ENCODE measurements around the gene ZNF324B. TPM values are rescaled to one million over a fixed set of nuclear protein-coding genes. Genes with fewer than 3 reads are reported as not detected.
"Not testable (repeated sequence)": the region's sequence is repeated elsewhere in the genome, so short reads cannot be mapped to it uniquely, and the experiment has no call there.

The ZNF324B gene
- total RNA-seq = 11.5 and 11.8 TPM in 2 replicates

- intact Hi-C loops (cut with micrococcal nuclease) = loop anchor here (1.0 kb wide), 7 partner anchors 11 to 146 kb away; partner anchors contain the start of genes ERVK3-1, ZBTB45, ZNF132 and ZNF446
Observed at GRCh38 chr19:58451358-58452101, at the start of gene ZNF324B. ZNF324B (plus strand) TSS chr19:58451622; CDS start chr19:58453702, 2,080 bp downstream.

GRCh38 chr19:58401840-58402421 is 49.5 kb upstream of the ZNF324B start:
- intact Hi-C loops (cut with micrococcal nuclease) = loop anchor here (1.0 to 2.0 kb wide), 6 partner anchors 15 to 97 kb away; partner anchors contain the start of genes RPS5, ZNF132, ZNF324B and ZNF837

- intact Hi-C loops (cut with micrococcal nuclease) = not testable (repeated sequence)
Observed at GRCh38 chr19:58403920-58404478, 47.4 kb upstream of the ZNF324B start.

GRCh38 chr19:58406818-58407657 is 44.4 kb upstream of the ZNF324B start:
- intact Hi-C loops (cut with micrococcal nuclease) = loop anchor here (5.0 kb wide), 2 partner anchors 80 to 110 kb away; partner anchors contain the start of genes ZBTB45 and ZSCAN22

GRCh38 chr19:58407658-58408151 is 43.7 kb upstream of the ZNF324B start:
- intact Hi-C loops (cut with micrococcal nuclease) = loop anchor here (1.0 to 5.0 kb wide), 9 partner anchors 20 to 225 kb away; partner anchors contain the start of genes RPS5, ZBTB45, ZNF132 and ZNF274

- intact Hi-C loops (cut with micrococcal nuclease) = loop anchor here (1.0 to 5.0 kb wide), 9 partner anchors 21 to 226 kb away; partner anchors contain the start of genes RPS5, ZBTB45, ZNF132 and ZNF274
Observed at GRCh38 chr19:58408152-58409009, 43.0 kb upstream of the ZNF324B start, which contains the start of gene ZNF584. ZNF584 (plus strand) TSS chr19:58408649; CDS start chr19:58409148, 499 bp downstream.

GRCh38 chr19:58409010-58409790 is 42.2 kb upstream of the ZNF324B start:
- intact Hi-C loops (cut with micrococcal nuclease) = loop anchor here (2.0 to 5.0 kb wide), 4 partner anchors 66 to 226 kb away; partner anchors contain the start of genes ZBTB45, ZNF274 and ZSCAN22

GRCh38 chr19:58416604-58417003 is 34.8 kb upstream of the ZNF324B start:
- intact Hi-C loops (cut with micrococcal nuclease) = no loop called here

- intact Hi-C loops (cut with micrococcal nuclease) = no loop called here
Observed at GRCh38 chr19:58417071-58417470, 34.4 kb upstream of the ZNF324B start.

- intact Hi-C loops (cut with micrococcal nuclease) = no loop called here
Observed at GRCh38 chr19:58428617-58429016, 22.8 kb upstream of the ZNF324B start.

- intact Hi-C loops (cut with micrococcal nuclease) = no loop called here
Observed at GRCh38 chr19:58429745-58430144, 21.7 kb upstream of the ZNF324B start.

- intact Hi-C loops (cut with micrococcal nuclease) = no loop called here
Observed at GRCh38 chr19:58434217-58434616, 17.2 kb upstream of the ZNF324B start.

- intact Hi-C loops (cut with micrococcal nuclease) = loop anchor here (1.0 to 2.0 kb wide), 11 partner anchors 11 to 257 kb away; partner anchors contain the start of genes ERVK3-1, MZF1, RPS5 and ZNF274
Observed at GRCh38 chr19:58439576-58440554, 11.6 kb upstream of the ZNF324B start, which contains the start of gene ZNF132. ZNF132 (minus strand) TSS chr19:58440153; CDS start chr19:58439821, 332 bp downstream.

- intact Hi-C loops (cut with micrococcal nuclease) = loop anchor here (1.0 to 2.0 kb wide), 11 partner anchors 11 to 257 kb away; partner anchors contain the start of genes ERVK3-1, MZF1, RPS5 and ZNF274
Observed at GRCh38 chr19:58440556-58440955, 10.9 kb upstream of the ZNF324B start.

- intact Hi-C loops (cut with micrococcal nuclease) = not testable (repeated sequence)
Observed at GRCh38 chr19:58442986-58443385, 8.4 kb upstream of the ZNF324B start.

- intact Hi-C loops (cut with micrococcal nuclease) = not testable (repeated sequence)
Observed at GRCh38 chr19:58448860-58449259, 2.6 kb upstream of the ZNF324B start.

- intact Hi-C loops (cut with micrococcal nuclease) = not testable (repeated sequence)
Observed at GRCh38 chr19:58449980-58450379, 1.4 kb upstream of the ZNF324B start.

All from T-helper 2 cell treated with Interferon-gamma antibody and Interleukin-4, amounts not matched to agents 100 ng/mL and 5 ng/mL, for 36 hours (primary cell).